Suprapubic skin (tissue), 3 donors: ENCODE results near the gene TCF12.

Experiments used
- POLR2AphosphoS5 ChIP-seq, 3 donors: sonication (generic); formaldehyde crosslinking; IDR thresholded peaks; one replicate each; pipeline ENCODE4 v1.6.1; 2017; ENCODE audit warnings: antibody characterized with exemption in 3 of 3
- TF ChIP-seq, protein P1 (sequence below), 2 donors: fragments of 200-600 bp in 1 of 2; fragments of 450-650 bp in 1 of 2; sonication (generic) in 1 of 2; IDR thresholded peaks; one replicate each; pipeline ENCODE4 v1.5.1; 2016 to 2019; ENCODE audit warnings: antibody characterized with exemption in 2 of 2, mild to moderate bottlenecking in 1 of 2, moderate library complexity in 1 of 2

DNA sequence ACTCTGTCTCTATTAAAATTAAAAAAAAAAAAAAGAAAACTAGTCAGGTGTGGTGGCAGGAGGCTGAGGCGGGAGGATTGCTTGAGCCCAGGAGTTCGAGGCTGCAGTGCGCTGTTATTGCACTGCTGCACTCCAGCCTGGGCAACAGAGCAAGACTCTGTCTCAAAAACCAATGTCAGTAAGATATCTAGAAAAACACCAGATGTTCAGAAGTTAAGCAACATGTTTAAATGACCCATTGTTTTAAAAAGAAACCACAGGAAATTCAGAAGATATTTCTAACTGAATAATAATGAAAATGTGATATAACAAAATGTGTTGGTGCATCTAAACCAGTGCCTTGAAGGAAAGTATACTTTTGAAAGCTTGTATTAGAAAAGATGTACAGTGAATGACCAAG, 254.5 kb downstream of the TCF12 start:
- TF ChIP-seq, protein P1, sequence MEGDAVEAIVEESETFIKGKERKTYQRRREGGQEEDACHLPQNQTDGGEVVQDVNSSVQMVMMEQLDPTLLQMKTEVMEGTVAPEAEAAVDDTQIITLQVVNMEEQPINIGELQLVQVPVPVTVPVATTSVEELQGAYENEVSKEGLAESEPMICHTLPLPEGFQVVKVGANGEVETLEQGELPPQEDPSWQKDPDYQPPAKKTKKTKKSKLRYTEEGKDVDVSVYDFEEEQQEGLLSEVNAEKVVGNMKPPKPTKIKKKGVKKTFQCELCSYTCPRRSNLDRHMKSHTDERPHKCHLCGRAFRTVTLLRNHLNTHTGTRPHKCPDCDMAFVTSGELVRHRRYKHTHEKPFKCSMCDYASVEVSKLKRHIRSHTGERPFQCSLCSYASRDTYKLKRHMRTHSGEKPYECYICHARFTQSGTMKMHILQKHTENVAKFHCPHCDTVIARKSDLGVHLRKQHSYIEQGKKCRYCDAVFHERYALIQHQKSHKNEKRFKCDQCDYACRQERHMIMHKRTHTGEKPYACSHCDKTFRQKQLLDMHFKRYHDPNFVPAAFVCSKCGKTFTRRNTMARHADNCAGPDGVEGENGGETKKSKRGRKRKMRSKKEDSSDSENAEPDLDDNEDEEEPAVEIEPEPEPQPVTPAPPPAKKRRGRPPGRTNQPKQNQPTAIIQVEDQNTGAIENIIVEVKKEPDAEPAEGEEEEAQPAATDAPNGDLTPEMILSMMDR (IDR thresholded peaks at IDR 0.05), result no peak
- no peak for TF ChIP-seq POLR2AphosphoS5 (IDR thresholded peaks at IDR 0.05)
